NCI-H146 treated with DMSO at 0.1 percent for 48 hours (cell line): ENCODE results near the gene NGFR.

Source experiments
- DNase-seq: peaks from one replicate; lab custom pipeline; 2025; ENCODE audit not compliant: unreplicated experiment; lab: John Stamatoyannopoulos, UW

Gene NGFR

DNA sequence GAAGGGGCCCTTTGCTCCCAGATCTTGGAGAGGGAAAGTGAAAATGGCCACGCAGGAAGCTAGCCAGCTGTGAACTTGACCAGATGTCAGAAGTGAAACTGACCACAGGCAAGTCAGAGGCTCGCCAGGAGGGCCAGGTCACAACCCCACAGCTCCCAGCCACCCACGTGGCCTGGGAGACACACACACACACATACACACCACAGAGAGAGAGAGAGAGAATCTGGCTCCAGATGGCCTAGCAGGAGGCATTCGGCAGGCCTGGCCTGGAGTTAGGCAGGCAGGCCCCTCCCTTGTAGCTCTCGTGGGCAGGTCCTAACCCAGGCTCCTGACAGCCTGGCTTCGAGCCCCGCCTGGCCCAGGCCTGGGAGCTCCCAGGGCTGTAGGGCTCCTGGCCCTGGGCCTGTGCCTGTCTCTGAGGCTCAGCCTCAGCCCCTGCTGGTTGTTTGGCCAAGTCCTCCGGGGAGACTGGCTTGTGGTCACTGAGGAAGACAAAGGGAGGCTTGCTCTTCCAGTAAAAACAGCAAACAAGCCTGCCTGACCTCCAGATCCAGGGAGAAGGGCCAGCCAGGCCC lies 20.2 kb downstream of the NGFR start:
- no peak for DNase-seq

DNA sequence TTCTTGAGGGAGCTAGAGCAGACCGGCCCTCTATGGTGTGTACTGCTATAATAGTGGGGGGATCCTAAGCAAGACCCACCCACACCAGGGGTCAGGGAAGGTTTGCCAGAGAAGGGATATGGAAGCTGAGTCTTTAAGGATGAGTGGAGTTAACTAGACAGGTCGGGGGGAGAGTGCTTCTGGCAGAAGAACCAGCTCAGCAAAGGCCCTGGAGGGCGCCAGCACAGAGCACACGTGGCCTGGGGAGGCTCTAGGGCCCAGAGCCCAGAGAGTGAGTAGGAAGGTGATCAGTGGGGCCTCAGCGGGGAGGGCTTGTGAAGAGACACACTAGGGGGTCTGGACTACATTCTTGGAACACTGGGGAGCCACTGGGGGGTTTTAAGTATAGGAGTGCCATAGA lies 21.1 kb downstream of the NGFR start:
- no peak for DNase-seq

DNA sequence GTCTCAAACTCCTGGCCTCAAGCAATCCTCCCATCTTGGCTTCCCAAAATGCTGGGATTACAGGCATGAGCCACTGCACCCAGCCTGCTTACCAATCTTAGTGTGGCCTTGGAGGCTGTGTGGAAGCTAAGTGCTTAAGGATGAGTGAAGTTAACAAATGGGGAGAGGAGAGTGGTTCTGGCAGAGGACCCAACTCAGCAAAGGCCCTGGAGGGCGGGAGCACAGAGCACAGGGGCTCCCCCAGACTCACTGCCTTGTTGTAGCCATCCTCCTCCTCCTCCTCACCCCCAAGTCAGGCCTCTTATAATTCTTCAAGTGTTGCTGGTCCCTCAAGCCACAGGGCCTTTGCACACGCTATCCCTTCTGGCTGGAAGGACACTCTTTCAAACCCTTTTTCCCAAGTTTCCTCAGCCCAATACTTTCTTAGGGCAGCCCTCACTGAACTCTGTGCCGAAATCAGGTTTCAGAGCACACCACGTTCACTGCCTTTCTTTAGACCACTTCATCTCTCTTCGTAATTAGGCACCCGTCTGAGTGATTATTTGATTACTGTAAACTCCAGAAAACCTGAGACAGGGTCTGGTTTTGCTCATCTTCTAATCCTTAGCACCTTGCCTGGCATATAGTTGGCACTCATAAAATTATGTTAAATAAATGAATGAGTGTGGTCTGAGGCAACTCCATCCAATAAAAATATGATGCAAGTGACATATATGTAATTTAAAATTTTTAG lies 23.4 kb downstream of the NGFR start:
- DNase-seq: no peak

DNA sequence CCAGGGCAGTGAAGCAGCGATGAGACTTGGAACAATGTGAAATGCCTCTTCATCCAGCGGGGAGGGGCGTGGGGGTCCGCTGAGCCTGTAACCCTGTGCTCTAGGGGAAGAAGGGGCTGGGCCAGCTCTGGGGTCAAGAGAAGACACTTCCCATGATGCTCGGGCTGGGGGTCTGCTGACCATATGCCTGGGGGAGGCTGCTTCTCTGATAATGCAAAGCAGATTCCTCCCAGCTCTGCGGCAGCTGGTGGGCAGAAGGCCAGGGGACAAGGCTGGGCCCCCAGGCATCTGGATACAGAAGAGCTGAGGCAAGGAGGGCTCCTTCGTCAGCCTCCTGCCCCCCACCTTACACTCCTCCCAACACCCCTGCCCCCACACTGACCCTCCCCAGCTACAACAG lies 24.7 kb downstream of the NGFR start:
- DNase-seq: no peak

DNA sequence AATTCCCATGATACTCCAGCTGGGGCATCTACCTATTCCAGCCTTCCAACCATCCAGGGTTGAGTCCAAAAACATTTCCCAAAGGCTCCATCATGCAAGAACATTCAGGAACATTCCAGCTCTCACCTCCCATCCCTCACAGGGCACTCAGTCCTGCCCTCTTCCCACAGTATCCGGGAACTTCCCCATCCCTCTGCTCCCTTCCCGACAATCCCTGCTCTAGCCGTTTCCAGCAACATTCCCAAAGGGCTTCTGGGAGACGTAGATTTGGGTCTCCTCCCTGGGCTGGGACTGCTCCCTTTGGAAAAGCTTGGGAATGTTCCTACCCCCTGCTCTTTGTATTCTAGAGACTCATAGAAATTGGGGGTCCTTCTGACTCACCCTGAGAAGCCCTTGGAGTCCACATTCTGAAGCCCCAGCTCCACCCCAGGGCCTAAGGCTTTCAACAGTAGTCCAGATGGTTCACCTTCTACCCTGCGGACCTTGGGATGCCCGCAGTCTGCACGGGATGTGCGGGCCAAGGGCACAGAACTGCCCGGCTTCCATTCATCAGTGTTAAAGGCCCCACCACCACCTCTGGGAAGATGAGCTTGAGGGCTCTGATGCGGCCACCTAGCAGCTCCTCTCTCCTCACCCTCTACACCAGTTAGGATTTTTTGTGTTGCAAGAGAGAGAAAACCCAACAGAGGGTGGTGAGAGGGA lies 25.4 kb downstream of the NGFR start:
- no peak for DNase-seq

DNA sequence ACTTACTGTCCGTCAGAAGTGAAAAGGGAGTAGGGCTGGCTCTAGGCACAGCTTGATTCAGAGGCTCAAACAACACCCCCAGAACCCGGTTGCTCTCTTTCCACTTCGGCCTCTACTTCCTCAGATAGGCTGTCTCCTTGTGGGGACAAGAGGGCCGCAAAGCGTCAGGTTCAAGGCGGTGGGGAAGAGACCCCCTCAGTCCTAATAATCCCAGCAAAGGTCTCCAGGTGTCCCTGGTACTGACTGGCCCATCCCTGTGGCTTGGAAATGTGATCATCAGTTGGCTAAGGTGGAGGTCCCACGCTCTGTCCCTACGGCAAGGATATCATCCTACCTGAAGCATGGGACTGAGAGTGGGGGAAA lies 26.0 kb downstream of the NGFR start:
- DNase-seq: no peak

DNA sequence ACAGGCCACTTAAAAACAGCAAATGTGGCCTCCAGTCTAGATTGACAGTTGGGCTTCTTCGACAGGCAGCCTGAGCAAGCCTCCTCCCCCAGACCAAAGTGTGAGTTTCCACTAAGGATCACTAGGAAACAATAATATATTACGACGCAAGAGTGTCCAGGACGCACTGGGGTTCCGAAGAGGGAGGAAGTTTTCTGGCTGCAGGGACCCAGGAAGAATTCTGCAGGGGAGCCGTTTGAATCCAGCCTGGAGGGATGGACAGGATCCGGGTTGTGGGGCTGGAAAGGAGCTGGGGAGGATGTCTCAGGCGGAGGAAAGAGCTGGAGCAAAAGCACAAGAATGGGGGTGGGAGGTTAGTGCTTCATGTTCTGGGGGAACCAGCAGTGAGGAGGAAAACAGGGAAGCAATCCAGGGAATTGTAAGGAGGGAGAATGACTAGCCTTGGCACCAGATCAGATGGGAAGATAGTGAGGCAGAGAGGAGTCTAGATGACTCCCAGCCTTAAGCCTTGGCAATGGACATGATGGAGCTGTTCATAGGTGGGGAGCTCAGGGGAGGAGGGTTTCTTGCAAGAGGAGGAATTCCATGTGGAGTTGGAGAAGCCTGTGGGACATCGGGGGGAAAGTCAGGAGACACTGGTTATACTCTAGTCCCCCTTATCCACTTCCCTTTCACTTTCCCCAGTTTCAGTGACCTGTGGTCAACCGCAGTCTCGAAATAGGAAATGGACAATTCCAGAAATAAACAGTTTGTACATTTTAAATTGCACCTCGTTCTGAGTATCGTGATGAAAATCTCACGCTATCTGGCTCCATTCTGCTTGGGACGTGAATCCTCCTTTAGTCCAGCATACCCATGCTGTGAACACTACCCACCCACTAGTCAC lies 26.6 kb downstream of the NGFR start:
- DNase-seq: no peak

DNA sequence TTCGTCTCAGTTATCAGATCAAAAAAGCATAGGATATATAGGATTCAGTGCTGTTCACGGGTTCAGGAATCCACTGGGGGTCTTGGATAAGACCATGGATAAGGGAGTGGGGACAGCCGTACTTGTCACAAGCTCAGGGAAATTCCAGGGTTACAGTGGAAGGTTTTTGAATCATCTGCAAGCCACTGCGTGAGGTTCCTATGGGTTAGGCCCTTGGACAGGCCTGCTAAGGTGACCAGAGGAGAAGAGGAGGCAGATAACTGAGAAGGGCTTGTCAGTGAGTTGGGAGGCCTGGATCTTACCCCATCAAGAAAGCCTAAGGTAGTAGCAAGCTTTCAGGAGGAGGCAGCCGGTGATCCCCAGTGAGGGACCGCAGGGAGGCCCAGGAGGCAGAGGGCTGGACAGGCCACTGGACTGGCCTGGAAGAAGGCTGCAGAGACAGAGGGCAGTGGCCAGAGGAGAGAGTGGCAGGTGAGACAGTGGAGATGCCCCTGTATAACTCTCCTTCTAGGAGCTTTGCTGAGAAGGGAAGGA lies 27.3 kb downstream of the NGFR start:
- DNase-seq: no peak

DNA sequence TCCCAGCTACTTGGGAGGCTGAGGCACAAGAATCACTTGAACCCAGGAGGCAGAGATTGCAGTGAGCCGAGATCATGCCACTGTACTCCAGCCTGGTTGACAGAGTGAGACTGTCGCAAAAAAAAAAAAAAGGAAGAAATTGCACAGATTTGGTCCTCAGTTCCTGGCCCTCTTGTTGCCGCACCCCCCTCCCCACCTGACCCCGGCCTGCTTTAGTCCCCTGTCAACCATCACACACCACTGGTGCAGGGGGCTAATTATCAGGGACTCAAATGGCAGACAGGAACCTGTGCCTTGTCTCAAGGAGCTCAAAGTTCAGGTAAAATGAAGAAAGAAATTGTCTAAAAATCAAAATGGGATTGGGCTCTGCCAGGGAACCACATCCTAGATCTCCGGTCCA lies 28.1 kb downstream of the NGFR start:
- DNase-seq: no peak

DNA sequence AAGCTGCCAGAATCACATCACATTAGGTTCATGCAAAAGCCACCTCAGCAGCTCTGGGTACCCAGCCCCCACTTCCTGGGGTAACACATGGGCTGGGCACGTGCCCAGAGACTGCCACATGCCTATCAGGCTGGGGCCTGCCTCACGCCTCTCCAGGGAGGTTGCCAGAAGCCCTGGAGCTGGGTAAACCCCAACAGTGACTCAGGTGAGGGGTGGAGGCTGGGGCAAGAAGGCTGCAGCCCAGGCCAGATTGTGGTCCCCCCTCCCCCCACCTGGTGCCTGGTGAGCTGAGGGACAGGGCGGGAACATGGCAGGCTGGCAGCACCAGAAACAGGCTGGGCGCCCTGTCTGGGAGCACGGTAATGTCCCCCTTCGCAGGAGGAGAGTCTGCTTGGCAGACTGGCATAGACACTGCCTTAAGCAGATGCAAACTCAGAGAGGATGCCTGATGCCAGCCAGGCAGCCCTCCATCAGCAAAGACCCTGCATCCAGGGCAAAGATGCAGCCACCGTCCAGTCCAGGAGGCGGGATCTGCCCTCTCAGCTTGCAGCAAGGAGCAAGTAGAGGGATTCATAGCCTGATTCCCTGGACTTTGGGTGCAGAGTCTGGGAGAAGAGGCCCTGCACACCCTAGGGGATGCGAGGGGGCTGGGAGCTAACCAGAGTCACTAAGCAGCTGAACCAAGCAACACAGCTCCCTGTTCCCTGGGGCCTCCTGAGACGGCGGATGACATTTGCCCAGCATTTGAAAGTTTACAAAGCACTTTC lies 28.8 kb downstream of the NGFR start:
- no peak for DNase-seq

DNA sequence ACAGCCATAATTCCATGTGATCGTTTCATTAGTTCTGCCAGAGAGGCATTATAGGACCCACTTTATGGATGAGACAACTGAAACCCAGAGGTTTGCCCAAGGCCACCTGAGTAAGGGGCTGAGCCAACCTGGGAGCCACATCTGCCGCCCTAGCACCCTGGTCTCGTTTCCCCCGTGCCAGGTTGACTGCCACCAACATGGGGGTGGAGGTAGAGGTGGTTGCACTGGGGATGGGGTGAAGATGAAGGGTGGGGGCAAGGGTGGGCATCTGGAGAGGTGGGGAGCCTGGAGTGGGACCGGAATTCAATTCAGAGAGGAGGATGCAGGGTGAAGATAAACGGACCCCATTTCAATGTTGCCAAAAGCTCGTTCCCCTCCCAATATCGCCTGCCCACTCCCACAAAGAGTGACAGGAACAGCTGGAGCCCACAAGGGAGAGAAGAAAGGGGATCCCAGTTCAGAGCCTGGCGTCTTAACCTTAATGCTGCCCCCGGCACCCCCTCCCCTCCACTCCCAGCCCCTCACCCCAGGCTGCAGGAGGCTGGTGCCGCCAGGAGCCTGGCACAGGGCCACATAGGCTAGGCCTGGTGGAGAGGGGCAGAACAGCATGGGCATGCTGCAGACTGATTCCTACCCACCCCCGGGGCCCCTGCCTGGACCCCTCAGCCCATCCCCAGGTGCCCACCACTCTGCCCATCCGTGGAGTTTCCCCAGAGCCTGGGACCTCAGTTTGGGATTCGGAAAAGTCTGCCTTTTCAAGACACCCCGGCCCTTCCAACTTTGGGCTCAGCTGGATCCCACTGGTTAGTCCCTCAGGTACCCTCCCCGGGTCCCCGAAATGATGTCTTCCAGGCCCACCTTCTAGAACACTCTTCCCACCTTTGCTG lies 29.6 kb downstream of the NGFR start:
- no peak for DNase-seq

DNA sequence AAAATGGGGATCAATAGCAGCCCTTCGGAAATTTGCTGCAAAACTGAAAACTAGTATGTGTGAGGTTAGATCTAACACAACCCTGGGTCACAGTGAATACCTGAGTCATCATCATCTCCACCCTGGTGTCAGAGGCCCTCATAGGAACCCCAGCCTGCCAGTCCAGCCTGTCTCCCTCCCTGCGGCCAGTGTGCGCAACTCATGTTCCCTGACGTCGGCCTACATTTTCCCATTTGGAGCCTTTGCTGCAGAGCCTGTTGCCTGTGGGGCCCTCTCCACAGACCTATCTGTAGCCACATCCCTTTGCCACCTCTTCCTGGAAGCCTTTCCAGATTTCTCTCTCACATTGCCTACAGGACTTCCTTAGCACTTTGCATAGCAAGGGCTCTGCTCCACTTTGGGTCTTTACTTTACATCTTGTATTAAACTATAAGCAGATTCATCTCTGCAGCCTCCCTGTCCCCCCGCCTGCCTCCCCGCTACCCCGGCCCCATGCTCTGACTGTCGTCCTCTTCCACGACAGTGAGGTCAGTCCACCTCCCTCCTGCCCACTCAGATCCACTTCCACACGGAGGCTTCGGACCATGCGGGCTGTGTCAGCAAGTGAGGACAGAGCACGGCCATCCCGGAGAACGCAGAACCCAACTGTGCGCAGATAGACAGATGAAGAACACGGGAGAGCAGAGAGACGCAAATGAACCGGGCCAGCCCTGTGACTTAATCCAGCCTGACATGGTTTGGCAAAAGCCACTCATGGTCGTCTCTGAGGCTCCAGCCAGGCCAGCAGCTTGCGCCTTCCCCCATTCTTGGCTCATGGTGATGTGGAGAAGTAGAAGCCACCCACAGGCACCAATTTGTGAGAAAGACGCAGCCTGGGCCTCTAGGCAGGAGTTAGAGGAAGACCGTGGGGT lies 31.0 kb downstream of the NGFR start:
- DNase-seq: no peak

DNA sequence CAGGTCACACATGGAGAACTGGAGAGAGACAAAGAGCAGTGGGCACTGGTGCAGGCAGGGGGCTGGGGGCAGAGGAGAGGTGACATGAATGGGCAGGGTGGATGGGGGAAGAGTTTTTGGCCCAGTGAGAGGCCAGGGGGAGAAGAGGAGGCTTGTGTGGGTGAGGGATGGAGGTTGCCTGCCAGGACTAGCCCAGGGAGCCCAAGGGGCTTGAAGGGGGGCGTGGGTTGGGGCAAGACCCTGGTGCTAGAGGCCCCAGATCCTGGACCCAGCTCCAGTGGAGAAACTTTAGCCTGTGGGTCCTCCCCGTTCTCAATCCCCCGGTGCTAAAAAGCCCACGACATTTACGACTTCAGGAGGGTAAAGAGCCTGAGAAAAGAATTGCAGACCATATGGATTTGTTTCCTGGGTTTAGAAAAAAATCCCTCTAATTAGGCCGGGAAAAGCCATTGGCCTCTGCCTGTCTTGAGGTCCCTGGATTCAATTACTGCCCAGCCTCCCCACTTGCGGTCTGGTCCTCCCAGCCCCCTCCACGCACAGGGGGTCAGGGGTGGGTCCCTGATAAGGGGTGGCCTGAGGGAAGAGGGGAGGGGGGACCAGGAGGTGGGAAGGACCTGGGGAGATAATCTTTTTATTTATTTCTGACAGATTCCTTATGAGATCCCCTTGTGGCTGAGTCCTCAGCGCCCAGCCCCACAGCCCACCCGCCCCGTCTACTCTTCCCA lies 33.0 kb downstream of the NGFR start:
- DNase-seq: no peak

DNA sequence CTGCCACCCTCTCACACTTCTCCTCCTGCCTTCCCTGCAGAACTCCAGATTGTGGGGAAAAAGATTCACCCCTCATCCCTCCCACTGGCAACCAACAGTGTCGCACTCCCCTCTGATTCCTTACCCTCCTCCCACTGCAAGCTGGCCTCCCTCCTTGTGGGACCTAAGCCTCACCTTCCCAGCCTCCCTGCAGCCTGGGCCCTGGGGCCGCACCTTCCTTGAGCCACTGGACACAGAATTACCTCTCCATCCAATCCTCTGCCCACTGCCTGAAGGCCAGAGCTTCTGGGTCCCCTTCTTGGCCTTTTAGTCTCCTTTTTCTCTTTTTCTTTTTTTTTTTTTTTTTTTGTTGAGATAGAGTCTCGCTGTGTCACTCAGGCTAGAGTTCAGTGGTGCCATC lies 33.9 kb downstream of the NGFR start:
- DNase-seq: no peak

DNA sequence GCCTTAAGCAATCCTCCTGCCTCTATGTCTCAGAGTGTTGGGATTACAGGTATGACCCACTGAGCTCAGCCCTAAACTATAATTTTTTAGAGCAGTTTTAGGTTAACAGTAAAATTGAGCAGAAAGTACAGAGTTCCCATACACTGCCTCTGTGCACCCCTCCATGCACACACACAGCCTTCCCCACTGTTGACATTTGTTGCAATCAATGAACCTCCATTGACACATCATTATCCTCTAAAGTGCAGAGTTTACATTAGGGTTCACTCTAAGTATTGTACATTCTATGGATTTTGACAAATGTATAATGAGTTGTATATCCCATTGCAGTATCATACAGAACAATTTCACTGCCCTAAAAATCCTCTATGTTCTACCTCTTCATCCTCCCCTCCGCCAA lies 35.0 kb downstream of the NGFR start:
- no peak for DNase-seq

DNA sequence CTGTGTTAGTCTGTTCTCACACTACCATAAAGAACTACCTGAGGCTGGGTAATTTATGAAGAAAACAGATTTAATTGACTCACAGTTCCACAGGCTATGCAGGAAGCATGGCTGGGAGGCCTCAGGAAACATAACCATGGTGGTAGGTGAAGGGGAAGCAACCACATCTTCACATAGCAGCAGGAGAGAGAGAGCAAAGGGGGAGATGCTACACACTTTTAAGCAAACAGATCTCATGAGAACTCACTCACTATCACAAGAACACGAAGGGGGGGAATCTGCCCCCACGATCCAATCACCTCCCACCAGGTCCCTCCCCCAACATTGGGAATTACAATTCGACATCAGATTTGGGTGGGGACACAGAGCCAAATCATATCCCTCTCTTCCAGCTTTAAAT lies 48.8 kb downstream of the NGFR start:
- no peak for DNase-seq

DNA sequence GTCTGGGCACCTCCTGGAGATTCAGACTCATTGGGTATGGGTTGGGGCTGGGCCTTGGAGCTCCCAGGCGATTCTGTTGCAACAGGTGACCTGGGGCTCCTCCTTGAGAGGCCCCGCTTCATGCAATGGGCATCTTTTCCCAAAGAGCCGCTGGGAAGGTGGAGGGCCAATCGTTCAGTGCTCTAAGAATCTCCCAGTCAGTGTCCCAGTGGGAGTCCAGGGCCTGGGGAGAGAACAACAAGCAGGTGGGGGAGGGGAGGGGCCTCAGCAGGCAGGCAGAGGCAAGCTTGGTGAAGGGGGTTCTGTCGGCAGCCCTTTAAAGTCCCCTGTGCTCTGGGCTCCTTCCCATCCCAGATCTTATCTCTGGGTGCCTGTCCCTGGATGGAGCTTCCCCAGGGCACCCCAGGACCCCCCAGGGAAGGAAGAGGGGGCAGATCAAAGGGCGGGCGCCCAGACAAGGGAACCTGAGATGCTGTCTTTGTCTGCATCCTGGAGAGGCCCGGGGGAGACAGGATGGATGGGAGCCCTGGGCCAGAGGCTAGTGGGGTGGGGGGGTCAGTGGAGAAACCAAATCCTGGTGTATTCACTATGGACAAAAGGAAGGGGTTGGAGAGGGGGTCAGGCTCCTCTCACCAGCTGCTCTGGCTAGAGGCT lies 50.0 kb downstream of the NGFR start:
- no peak for DNase-seq
